Measurements from ENCODE around the gene DAPK1. TPM values are rescaled to one million over a fixed set of nuclear protein-coding genes. Genes with fewer than 3 reads are reported as not detected.
A peak's percentile ranks its signal among the peaks of the same experiment; 100 is the strongest.

Gene DAPK1
- total RNA-seq, 1 experiment from 2014 or later, result 133 TPM

DNA sequence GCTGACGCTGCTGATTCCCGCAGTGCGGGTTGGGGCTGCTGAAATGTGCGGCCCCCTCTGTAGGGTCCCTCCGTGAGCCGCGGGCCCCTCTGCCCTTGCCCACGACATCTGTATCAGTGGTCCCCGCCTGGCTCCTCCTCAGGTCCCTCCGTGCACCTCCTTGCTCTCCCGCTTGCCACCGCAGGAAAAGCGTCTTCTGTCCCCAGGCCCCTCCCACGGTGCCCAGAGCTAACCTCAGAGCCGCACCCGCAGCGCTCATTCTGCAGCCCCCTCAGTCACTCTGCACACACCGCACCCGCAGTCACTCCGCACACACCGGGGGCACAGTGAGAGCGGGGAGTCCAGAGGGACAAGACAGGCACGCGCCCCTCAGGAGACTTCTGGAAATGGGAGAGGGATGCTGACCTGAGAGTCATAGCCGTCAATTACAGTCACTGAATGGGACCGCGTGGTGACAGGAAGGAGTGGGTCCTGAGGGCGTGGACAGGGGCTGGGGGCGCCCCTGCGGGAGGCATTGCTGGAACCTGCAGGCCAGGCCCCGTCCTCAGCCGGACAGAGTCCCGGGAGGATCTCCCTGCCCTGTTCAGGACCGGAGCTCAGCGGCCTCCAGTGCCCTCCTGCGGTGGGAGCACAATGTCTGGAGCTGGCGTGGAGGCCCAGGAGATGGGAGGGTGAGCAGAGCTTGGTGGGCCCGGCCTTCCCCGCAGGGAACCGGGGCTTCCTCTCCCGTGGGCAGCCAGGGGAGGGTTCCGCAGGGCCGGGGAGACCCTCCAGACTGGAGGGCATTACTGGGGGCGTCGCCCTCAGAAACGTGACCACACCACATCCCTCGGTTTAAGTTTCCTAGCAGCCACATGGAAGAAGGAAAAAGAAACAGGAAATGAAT is 162.1 kb downstream of the DAPK1 start:
- no TSS peak for BruUV-seq (replicated peaks)
- TF ChIP-seq, protein P1, sequence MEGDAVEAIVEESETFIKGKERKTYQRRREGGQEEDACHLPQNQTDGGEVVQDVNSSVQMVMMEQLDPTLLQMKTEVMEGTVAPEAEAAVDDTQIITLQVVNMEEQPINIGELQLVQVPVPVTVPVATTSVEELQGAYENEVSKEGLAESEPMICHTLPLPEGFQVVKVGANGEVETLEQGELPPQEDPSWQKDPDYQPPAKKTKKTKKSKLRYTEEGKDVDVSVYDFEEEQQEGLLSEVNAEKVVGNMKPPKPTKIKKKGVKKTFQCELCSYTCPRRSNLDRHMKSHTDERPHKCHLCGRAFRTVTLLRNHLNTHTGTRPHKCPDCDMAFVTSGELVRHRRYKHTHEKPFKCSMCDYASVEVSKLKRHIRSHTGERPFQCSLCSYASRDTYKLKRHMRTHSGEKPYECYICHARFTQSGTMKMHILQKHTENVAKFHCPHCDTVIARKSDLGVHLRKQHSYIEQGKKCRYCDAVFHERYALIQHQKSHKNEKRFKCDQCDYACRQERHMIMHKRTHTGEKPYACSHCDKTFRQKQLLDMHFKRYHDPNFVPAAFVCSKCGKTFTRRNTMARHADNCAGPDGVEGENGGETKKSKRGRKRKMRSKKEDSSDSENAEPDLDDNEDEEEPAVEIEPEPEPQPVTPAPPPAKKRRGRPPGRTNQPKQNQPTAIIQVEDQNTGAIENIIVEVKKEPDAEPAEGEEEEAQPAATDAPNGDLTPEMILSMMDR (IDR thresholded peaks at IDR 0.05; ENCODE audit: unreplicated experiment), result no peak
- Mint-ChIP-seq H3K27ac (ENCODE audit: unreplicated experiment) (peak overlapping the region; percentile 42), H3K36me3 (ENCODE audit: insufficient read depth, unreplicated experiment) (peaks cover 47% of the 10 kb centered on the region), H3K4me1 (ENCODE audit: low read depth, unreplicated experiment) (peaks cover 22% of the 10 kb centered on the region), H3K27me3 (ENCODE audit: unreplicated experiment) (no peaks in the 10 kb centered on the region), H3K9me3 (ENCODE audit: low read depth, unreplicated experiment) (no peaks in the 10 kb centered on the region), H3K4me3 (ENCODE audit: low read depth, unreplicated experiment) (no peak overlapping the region)
- CTCF ChIA-PET, result no interaction called here
- no peak for DNase-seq
- intact Hi-C loops (cut with micrococcal nuclease; ENCODE audit: unreplicated experiment), result loop anchor here (5.0 kb wide), 2 partner anchors 62 to 152 kb away; no protein-coding TSS in a partner anchor

DNA sequence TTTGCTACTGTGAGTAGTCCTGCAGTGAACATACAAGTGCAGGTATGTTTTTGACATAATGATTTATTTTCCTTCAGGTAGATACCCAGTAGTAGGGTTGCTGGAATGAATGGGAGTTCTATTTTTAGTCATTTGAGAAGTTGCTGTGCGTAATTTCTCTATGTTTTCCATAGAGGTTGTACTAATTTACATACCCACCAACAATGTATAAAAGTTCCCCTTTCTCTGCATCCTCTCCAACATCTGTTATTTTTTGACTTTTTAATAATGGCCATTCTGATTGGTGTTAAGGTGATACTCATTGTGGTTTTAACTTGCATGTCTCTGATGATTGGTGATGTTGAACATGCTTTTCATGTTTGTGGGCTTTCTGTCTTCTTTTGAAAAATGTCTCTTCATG is 163.6 kb downstream of the DAPK1 start:
- Mint-ChIP-seq H3K4me1 (ENCODE audit: low read depth, unreplicated experiment) (peaks cover 22% of the 10 kb centered on the region), H3K27me3 (ENCODE audit: unreplicated experiment) (no peaks in the 10 kb centered on the region), H3K4me3 (ENCODE audit: low read depth, unreplicated experiment) (no peak overlapping the region), H3K9me3 (ENCODE audit: low read depth, unreplicated experiment) (no peaks in the 10 kb centered on the region), H3K36me3 (ENCODE audit: insufficient read depth, unreplicated experiment) (peaks cover 38% of the 10 kb centered on the region), H3K27ac (ENCODE audit: unreplicated experiment) (no peak overlapping the region)
- CTCF ChIA-PET, result no interaction called here
- BruUV-seq (replicated peaks), result no TSS peak
- intact Hi-C loops (cut with micrococcal nuclease; ENCODE audit: unreplicated experiment), result loop anchor here (5.0 kb wide), 2 partner anchors 64 to 154 kb away; no protein-coding TSS in a partner anchor
- DNase-seq, result no peak
- TF ChIP-seq, protein P1 (IDR thresholded peaks at IDR 0.05; ENCODE audit: unreplicated experiment), result no peak

DNA sequence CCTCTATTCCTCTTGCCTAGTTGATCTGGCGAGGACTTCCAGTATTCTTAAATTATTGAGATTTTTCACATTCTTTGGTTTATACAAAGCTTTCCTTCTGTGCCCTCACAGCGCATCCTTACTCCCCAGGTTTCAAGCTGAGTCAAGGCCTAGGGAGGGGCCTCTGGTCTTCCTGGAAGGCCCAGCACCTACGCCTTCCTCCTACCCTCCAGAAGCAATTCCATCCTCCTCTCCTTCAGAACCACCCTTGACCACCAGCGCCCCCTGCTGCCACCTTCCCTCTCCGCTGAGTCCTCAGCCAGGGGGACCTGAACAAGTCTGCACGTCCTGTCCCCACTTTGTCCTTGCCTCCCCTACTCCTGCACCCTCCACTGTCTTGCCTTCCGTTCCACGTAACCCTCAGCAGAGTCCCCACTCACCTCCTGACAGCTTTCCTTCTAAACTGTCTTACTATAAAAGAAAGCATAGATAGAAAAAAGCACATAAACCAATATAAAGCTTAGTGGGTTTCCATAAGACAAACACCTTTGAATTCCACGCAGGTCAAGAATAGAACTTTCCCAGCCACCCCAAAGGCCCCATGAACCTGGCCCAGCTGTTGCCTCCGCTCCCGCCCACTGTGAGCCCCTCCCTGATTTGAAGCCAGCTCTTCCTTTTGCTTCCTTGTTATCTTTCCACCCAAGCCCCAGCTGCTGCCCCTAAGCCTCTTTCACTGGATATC is 165.3 kb downstream of the DAPK1 start:
- Mint-ChIP-seq H3K27me3 (ENCODE audit: unreplicated experiment) (no peaks in the 10 kb centered on the region), H3K9me3 (ENCODE audit: low read depth, unreplicated experiment) (no peaks in the 10 kb centered on the region), H3K4me1 (ENCODE audit: low read depth, unreplicated experiment) (peaks cover 22% of the 10 kb centered on the region), H3K27ac (ENCODE audit: unreplicated experiment) (peak overlapping the region; percentile 47), H3K4me3 (ENCODE audit: low read depth, unreplicated experiment) (no peak overlapping the region), H3K36me3 (ENCODE audit: insufficient read depth, unreplicated experiment) (peaks cover 43% of the 10 kb centered on the region)
- BruUV-seq (replicated peaks), result no TSS peak
- DNase-seq, result peak; percentile 87
- intact Hi-C loops (cut with micrococcal nuclease; ENCODE audit: unreplicated experiment), result loop anchor here (2.0 to 5.0 kb wide), 3 partner anchors 66 to 326 kb away; no protein-coding TSS in a partner anchor
- TF ChIP-seq, protein P1 (IDR thresholded peaks at IDR 0.05; ENCODE audit: unreplicated experiment), result peak; percentile 64
- CTCF ChIA-PET, result interaction anchor here (0.6 to 1.4 kb wide), 5 partner anchors 12 to 326 kb away, joined by 3 to 4 read pairs (median 3); no protein-coding TSS in a partner anchor

DNA sequence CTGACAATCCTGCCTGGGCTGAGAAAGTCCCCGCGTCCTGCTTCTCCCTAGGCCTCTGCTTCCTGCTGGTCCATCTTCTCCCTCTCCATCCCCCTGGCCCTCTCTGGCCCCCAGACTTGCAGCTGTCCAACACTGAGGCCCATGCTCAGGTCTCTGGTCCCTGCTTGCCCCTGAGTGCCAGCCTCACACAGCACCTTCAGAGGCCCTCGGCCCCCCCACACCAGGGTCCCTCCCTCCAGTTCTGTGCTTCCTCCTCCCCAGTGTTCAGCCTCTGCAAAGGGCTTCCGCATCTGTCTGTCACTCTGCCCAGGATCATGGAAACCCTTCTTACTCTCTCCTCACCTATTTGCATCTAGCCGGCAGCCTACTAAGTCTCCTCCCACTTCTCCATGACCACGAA is 165.9 kb downstream of the DAPK1 start:
- H3K27ac Mint-ChIP-seq (ENCODE audit: unreplicated experiment), result no peak overlapping the region
- peaks cover 22% of the 10 kb centered on the region for H3K4me1 Mint-ChIP-seq (ENCODE audit: low read depth, unreplicated experiment)
- CTCF ChIA-PET, result interaction anchor here (0.6 to 1.4 kb wide), 2 partner anchors 13 to 119 kb away, joined by 3 read pairs; no protein-coding TSS in a partner anchor
- BruUV-seq (replicated peaks), result no TSS peak
- intact Hi-C loops (cut with micrococcal nuclease; ENCODE audit: unreplicated experiment), result loop anchor here (2.0 to 5.0 kb wide), 3 partner anchors 66 to 327 kb away; no protein-coding TSS in a partner anchor
- H3K4me3 Mint-ChIP-seq (ENCODE audit: low read depth, unreplicated experiment), result no peak overlapping the region
- no peak for DNase-seq
- TF ChIP-seq, protein P1 (IDR thresholded peaks at IDR 0.05; ENCODE audit: unreplicated experiment), result no peak
- no peaks in the 10 kb centered on the region for H3K9me3 Mint-ChIP-seq (ENCODE audit: low read depth, unreplicated experiment)
- no peaks in the 10 kb centered on the region for H3K27me3 Mint-ChIP-seq (ENCODE audit: unreplicated experiment)
- H3K36me3 Mint-ChIP-seq (ENCODE audit: insufficient read depth, unreplicated experiment), result peaks cover 38% of the 10 kb centered on the region

All from Calu3 (cell line).